IPS-18a (cell line): ENCODE results near the gene RHO.

Experiments
- H3K27ac ChIP-seq: one replicate; pipeline ENCODE4 v1.5.1; 2013; ENCODE audit warnings: low read length
- H3K27me3 ChIP-seq: one replicate; pipeline ENCODE4 v1.6.1; 2013; ENCODE audit warnings: mild to moderate bottlenecking, low read length; ENCODE audit not compliant: control insufficient read depth, insufficient read depth
- H3K36me3 ChIP-seq: one replicate; pipeline ENCODE4 v1.6.1; 2013; ENCODE audit warnings: low read depth, low read length; ENCODE audit not compliant: control insufficient read depth
- H3K4me1 ChIP-seq: one replicate; pipeline ENCODE4 v1.6.1; 2013; ENCODE audit warnings: low read depth, low read length; ENCODE audit not compliant: control insufficient read depth
- H3K4me3 ChIP-seq: one replicate; pipeline ENCODE4 v1.5.1; 2013; ENCODE audit warnings: low read length
- H3K9ac ChIP-seq: one replicate; pipeline ENCODE4 v1.6.1; 2013; ENCODE audit warnings: mild to moderate bottlenecking, low read length, moderate library complexity
- H3K9me3 ChIP-seq: one replicate; pipeline ENCODE4 v1.6.1; 2013; ENCODE audit warnings: low read depth, low read length; ENCODE audit not compliant: control insufficient read depth

RHO gene

GRCh38 chr3:129567176-129567705 lies 38.8 kb downstream of the RHO start:
- Histone ChIP-seq H3K27ac (no peak overlapping the region), H3K4me3 (no peak overlapping the region), H3K27me3 (no peaks in the 10 kb centered on the region), H3K9ac (no peak overlapping the region), H3K36me3 (no peaks in the 10 kb centered on the region), H3K9me3 (no peaks in the 10 kb centered on the region), H3K4me1 (no peaks in the 10 kb centered on the region)

- Histone ChIP-seq H3K27me3 (no peaks in the 10 kb centered on the region), H3K9ac (no peak overlapping the region), H3K36me3 (no peaks in the 10 kb centered on the region), H3K4me1 (no peaks in the 10 kb centered on the region), H3K4me3 (no peak overlapping the region), H3K9me3 (no peaks in the 10 kb centered on the region), H3K27ac (no peak overlapping the region)
These were observed 39.5 kb downstream of the RHO start for GRCh38 chr3:129567939-129568338.

- H3K27me3 ChIP-seq: no peaks in the 10 kb centered on the region
- H3K27ac ChIP-seq: no peak overlapping the region
- no peak overlapping the region for H3K9ac ChIP-seq
- H3K4me3 ChIP-seq: no peak overlapping the region
- H3K36me3 ChIP-seq: no peaks in the 10 kb centered on the region
- H3K4me1 ChIP-seq: no peaks in the 10 kb centered on the region
- H3K9me3 ChIP-seq: no peaks in the 10 kb centered on the region
These were observed 41.4 kb downstream of the RHO start for GRCh38 chr3:129569856-129570255.

- Histone ChIP-seq H3K9me3 (no peaks in the 10 kb centered on the region), H3K4me1 (peaks cover 4% of the 10 kb centered on the region), H3K4me3 (no peak overlapping the region), H3K9ac (no peak overlapping the region), H3K36me3 (no peaks in the 10 kb centered on the region), H3K27me3 (no peaks in the 10 kb centered on the region), H3K27ac (no peak overlapping the region)
These were observed 43.4 kb downstream of the RHO start for GRCh38 chr3:129571605-129572547.

- no peak overlapping the region for H3K27ac ChIP-seq
- H3K27me3 ChIP-seq: no peaks in the 10 kb centered on the region
- no peaks in the 10 kb centered on the region for H3K36me3 ChIP-seq
- no peak overlapping the region for H3K9ac ChIP-seq
- peaks cover 4% of the 10 kb centered on the region for H3K4me1 ChIP-seq
- no peaks in the 10 kb centered on the region for H3K9me3 ChIP-seq
- no peak overlapping the region for H3K4me3 ChIP-seq
These were observed 44.2 kb downstream of the RHO start for GRCh38 chr3:129572603-129573002.

- Histone ChIP-seq H3K9ac (no peak overlapping the region), H3K9me3 (no peaks in the 10 kb centered on the region), H3K4me1 (peaks cover 4% of the 10 kb centered on the region), H3K27ac (no peak overlapping the region), H3K27me3 (no peaks in the 10 kb centered on the region), H3K4me3 (no peak overlapping the region), H3K36me3 (no peaks in the 10 kb centered on the region)
These were observed 45.1 kb downstream of the RHO start for GRCh38 chr3:129573493-129573892.

GRCh38 chr3:129574206-129574605 lies 45.8 kb downstream of the RHO start:
- H3K9me3 ChIP-seq: no peaks in the 10 kb centered on the region
- peaks cover 4% of the 10 kb centered on the region for H3K4me1 ChIP-seq
- H3K27me3 ChIP-seq: no peaks in the 10 kb centered on the region
- no peak overlapping the region for H3K27ac ChIP-seq
- no peaks in the 10 kb centered on the region for H3K36me3 ChIP-seq
- no peak overlapping the region for H3K4me3 ChIP-seq
- no peak overlapping the region for H3K9ac ChIP-seq

- Histone ChIP-seq H3K27ac (no peak overlapping the region), H3K4me3 (no peak overlapping the region), H3K4me1 (peaks cover 4% of the 10 kb centered on the region), H3K36me3 (no peaks in the 10 kb centered on the region), H3K9ac (no peak overlapping the region), H3K27me3 (no peaks in the 10 kb centered on the region), H3K9me3 (no peaks in the 10 kb centered on the region)
These were observed 47.0 kb downstream of the RHO start for GRCh38 chr3:129575233-129575996.

- Histone ChIP-seq H3K9me3 (no peaks in the 10 kb centered on the region), H3K4me1 (peaks cover 4% of the 10 kb centered on the region), H3K27ac (no peak overlapping the region), H3K9ac (no peak overlapping the region), H3K27me3 (no peaks in the 10 kb centered on the region), H3K4me3 (no peak overlapping the region), H3K36me3 (no peaks in the 10 kb centered on the region)
These were observed 47.6 kb downstream of the RHO start for GRCh38 chr3:129575997-129576384.

GRCh38 chr3:129576514-129577352 lies 48.3 kb downstream of the RHO start:
- no peaks in the 10 kb centered on the region for H3K36me3 ChIP-seq
- H3K9ac ChIP-seq: no peak overlapping the region
- H3K27me3 ChIP-seq: no peaks in the 10 kb centered on the region
- peaks cover 4% of the 10 kb centered on the region for H3K4me1 ChIP-seq
- H3K9me3 ChIP-seq: no peaks in the 10 kb centered on the region
- no peak overlapping the region for H3K4me3 ChIP-seq
- no peak overlapping the region for H3K27ac ChIP-seq

GRCh38 chr3:129577366-129577765 lies 48.9 kb downstream of the RHO start:
- Histone ChIP-seq H3K9ac (no peak overlapping the region), H3K36me3 (no peaks in the 10 kb centered on the region), H3K27ac (no peak overlapping the region), H3K27me3 (no peaks in the 10 kb centered on the region), H3K4me3 (no peak overlapping the region), H3K4me1 (peaks cover 4% of the 10 kb centered on the region), H3K9me3 (no peaks in the 10 kb centered on the region)
